ENCODE measurements around the gene CCDC159. TPM values are rescaled to one million over a fixed set of nuclear protein-coding genes. Genes with fewer than 3 reads are reported as not detected.
"Not testable (repeated sequence)": the region's sequence is repeated elsewhere in the genome, so short reads cannot be mapped to it uniquely, and the experiment has no call there.

CCDC159 gene
- total RNA-seq, 2 donors from 2014 or later: 55.8 to 64.1 TPM

DNA sequence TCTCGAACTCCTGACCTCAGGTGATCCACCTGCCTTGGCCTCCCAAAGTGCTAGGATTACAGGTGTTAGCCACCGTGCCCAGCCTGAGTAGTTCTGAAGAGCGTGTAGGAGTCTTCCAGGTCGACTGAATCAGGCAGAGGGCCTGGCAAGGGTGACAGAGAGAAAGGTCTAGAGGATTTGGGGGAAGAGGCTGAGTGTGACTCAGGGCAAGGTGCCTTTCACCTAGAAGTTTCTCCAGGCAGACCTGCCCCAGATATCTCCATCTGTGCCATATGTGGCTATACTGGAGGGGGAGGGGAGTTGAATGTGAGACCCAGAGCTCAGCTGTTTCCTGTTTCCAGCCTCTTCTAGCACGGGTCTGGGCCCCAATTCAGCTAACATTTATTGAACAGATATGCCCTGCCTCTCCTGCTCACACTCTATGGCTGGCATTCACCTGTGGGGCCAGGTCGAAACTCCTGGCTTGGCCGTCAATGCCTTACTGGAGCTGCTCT lies 1.3 kb downstream of the CCDC159 start:
- ATAC-seq: no peak
- H3K27me3 Mint-ChIP-seq: no peaks in the 10 kb centered on the region
- peak overlapping the region; percentile 97 for H3K4me3 Mint-ChIP-seq
- H3K4me1 Mint-ChIP-seq: peaks cover 27% of the 10 kb centered on the region
- H3K9me3 ChIP-seq (ENCODE audit: control insufficient read depth, low read length, poor library complexity, severe bottlenecking): no peaks in the 10 kb centered on the region
- H3K27ac Mint-ChIP-seq: peak overlapping the region; percentile 98
- H3K36me3 Mint-ChIP-seq (ENCODE audit: low read depth): peaks cover 4% of the 10 kb centered on the region
- no peak for DNase-seq

DNA sequence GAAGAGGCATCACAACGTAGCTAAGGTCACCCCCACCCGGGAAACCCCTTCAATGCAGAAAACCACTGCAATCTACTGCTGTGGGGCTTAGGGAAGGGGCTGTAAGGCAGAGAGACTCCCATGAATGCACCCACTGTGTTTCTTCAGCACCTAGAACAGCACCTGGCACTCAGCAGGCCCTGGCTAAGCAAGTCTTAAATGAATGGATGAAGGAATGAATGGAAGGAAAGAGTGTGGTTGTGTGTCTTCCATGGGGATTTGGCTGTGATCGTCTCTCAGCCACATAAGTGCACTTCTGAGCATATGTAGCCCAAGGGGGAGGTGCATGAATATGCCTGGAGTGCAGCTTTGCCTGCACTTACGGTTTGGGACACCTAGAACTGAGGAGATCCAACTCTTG lies 2.9 kb downstream of the CCDC159 start:
- H3K27me3 Mint-ChIP-seq: no peaks in the 10 kb centered on the region
- H3K4me3 Mint-ChIP-seq: no peak overlapping the region
- peaks cover 4% of the 10 kb centered on the region for H3K36me3 Mint-ChIP-seq (ENCODE audit: low read depth)
- ATAC-seq: no peak
- peaks cover 27% of the 10 kb centered on the region for H3K4me1 Mint-ChIP-seq
- DNase-seq: no peak
- H3K9me3 ChIP-seq (ENCODE audit: control insufficient read depth, low read length, poor library complexity, severe bottlenecking): no peaks in the 10 kb centered on the region
- no peak overlapping the region for H3K27ac Mint-ChIP-seq

DNA sequence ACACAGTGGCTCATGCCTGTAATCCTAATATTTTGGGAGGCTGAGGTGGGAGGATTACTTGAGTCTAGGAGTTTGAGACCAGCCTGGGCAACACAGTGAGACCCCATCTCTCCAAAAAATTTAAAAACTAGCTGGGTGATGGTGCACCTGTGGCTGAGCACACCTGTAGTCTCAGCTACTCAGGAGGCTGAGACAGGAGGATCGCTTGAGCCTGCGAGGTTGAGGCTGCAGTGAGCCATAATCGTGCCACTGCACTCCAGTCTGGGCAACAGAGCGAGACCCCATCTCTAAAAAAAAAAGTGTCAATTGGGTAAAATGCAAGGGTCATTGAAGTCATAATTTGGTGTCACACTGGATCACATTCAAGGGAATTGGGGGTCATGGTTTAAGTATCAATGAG lies 7.8 kb downstream of the CCDC159 start:
- not testable (repeated sequence) for ATAC-seq
- H3K4me1 Mint-ChIP-seq: peaks cover 15% of the 10 kb centered on the region

DNA sequence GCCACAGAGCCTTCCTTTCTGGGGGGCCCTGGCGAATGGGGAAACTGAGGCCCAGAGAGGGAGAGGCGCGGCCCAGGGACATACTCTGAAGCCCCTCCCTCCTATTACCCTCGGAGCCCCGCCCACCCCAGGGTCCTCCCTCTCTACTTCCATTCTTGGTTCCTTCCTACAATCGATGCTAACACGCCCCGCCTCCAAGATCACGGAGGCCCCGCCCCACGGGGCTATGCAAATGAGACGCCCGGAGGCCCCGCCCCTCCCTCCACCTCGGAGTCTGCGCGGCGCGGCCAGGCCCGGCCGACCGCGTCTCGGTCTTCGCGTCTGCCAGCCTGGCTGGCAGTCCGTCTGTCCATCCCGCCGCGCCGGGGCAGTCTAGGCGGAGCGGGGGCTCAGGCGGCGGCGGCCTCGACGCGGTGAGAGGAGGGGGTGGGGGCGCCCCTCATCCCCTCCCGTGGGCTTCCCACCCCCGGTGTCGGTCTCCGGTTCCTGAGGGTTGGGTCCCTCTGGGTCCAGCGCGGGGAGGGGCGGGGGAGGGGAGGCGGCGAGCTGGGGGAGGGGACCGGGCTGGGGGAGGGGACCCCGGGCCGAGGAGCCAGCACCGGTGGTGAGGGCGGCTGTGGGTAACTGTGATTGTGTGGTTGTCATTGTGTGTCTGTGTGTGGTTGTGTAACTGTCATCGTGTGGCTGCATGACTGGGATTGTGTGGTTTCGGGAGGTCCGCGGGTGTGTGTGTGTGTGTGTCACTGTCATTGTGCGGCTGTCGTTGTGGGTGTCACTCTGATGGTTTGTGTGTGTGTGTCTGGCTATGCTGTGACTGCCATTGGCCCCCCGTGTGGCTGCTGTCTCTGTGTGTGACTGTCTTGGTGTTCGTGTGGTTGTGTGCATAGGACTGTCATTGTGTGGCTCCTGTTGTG lies 9.1 kb downstream of the CCDC159 start, which contains the start of gene PLPPR2:
Gene PLPPR2 (plus strand): TSS at position 273 of the 914 bp plus-strand sequence. CDS start 2,242 bp downstream, outside the sequence.
- Mint-ChIP-seq H3K4me1 (peaks cover 17% of the 10 kb centered on the region), H3K27ac (peak within 1 kb of the TSS; percentile 14), H3K27me3 (peaks cover 10% of the 10 kb centered on the region), H3K4me3 (peak within 1 kb of the TSS; percentile 86), H3K36me3 (ENCODE audit: low read depth) (no peaks in the 10 kb centered on the region)
- ATAC-seq: peak; percentile 99
- no peaks in the 10 kb centered on the region for H3K9me3 ChIP-seq (ENCODE audit: control insufficient read depth, low read length, poor library complexity, severe bottlenecking)
- DNase-seq: peak; percentile 75 to 79 (median 79)

More for the DNA sequence above, 7.8 kb downstream of the CCDC159 start:
- Mint-ChIP-seq H3K4me3 (peak overlapping the region; percentile 86), H3K27me3 (peaks cover 10% of the 10 kb centered on the region)
- not testable (repeated sequence) for H3K9me3 ChIP-seq (ENCODE audit: control insufficient read depth, low read length, poor library complexity, severe bottlenecking); DNase-seq; H3K36me3 Mint-ChIP-seq (ENCODE audit: low read depth); H3K27ac Mint-ChIP-seq

DNA sequence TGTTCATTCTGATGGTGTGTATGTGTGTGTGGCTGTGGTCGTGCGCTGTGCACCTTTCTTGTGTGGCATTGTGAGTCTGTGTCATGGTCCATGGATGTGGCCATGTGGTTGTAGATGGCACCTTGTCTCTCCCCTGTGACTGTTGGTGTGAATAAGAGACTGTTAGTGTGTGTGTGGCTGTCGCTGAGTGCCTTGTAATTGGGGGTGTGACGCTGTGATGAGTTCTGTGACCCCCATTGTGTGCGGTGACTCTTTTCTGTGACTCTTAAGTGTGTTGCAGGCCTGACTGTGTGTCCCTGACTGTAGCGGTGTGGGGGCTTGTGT lies 9.7 kb downstream of the CCDC159 start:
- H3K4me1 Mint-ChIP-seq: peaks cover 17% of the 10 kb centered on the region
- no peak for ATAC-seq
- no peaks in the 10 kb centered on the region for H3K9me3 ChIP-seq (ENCODE audit: control insufficient read depth, low read length, poor library complexity, severe bottlenecking)
- H3K36me3 Mint-ChIP-seq (ENCODE audit: low read depth): no peaks in the 10 kb centered on the region
- peaks cover 10% of the 10 kb centered on the region for H3K27me3 Mint-ChIP-seq
- peak overlapping the region; percentile 14 for H3K27ac Mint-ChIP-seq
- H3K4me3 Mint-ChIP-seq: peak overlapping the region; percentile 86
- no peak for DNase-seq

DNA sequence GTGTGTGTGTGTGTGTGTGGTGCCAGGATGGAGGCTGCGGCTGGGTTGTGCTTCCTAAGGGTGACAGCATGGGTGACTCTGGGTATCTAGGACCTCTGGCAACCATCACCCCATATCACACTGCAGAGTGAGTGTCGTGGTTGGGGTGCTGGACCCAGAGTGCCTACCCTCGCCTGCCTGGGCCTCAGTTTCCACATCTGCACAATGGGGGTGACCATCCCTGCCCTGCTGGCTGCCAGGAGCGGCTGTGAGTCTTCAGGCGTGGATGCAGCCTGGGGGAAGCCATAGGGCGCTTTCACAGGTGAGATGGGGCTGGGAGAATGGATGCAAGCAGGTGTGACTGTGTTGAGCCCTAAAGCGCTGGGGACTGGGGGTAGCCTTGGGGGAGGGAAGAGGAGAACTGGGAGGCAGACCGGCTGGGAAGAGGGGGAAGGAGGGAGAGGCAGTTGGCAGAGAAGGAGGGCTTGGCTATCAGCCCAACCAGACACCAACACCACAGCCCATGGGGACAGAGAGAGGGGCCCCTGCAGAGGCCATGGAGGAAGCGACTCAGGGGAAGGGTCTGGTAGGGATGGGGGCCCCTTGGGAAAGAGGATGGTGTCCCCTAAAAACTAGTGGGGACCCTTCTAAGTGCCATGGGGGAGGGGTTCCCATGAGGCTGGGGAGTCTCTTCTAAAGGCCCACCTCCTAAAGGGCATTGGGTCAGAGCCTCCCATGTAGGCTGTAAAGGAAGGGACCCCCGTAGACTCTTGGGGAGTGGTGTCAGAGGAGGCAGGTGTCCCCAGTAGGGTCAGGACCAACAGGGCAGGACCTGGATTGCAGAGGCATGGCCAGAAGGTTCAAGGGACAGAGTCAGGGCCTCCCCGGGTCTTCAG lies 10.6 kb downstream of the CCDC159 start:
- DNase-seq (no peak), ATAC-seq (no peak)
- peaks cover 17% of the 10 kb centered on the region for H3K4me1 Mint-ChIP-seq
- H3K27ac Mint-ChIP-seq: no peak overlapping the region
- H3K9me3 ChIP-seq (ENCODE audit: control insufficient read depth, low read length, poor library complexity, severe bottlenecking): no peaks in the 10 kb centered on the region
- peaks cover 10% of the 10 kb centered on the region for H3K27me3 Mint-ChIP-seq
- H3K4me3 Mint-ChIP-seq: peak overlapping the region; percentile 19
- H3K36me3 Mint-ChIP-seq (ENCODE audit: low read depth): no peaks in the 10 kb centered on the region

DNA sequence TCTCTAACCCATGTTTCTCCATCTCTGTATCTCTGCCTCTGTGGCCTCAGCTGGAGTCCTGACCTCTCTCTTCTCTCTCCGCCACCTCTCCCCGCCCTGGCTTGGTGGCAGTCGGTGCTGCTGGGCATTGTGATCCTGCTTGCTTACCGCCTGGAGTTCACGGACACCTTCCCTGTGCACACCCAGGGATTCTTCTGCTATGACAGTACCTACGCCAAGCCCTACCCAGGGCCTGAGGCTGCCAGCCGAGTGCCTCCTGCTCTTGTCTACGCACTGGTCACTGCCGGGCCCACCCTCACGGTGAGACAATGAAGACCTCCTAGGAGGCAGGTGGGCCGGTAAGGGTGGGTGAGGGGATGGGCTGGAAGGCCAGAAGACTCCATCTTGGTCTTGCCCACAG lies 13.1 kb downstream of the CCDC159 start:
- no peak overlapping the region for H3K27ac Mint-ChIP-seq
- ATAC-seq: no peak

DNA sequence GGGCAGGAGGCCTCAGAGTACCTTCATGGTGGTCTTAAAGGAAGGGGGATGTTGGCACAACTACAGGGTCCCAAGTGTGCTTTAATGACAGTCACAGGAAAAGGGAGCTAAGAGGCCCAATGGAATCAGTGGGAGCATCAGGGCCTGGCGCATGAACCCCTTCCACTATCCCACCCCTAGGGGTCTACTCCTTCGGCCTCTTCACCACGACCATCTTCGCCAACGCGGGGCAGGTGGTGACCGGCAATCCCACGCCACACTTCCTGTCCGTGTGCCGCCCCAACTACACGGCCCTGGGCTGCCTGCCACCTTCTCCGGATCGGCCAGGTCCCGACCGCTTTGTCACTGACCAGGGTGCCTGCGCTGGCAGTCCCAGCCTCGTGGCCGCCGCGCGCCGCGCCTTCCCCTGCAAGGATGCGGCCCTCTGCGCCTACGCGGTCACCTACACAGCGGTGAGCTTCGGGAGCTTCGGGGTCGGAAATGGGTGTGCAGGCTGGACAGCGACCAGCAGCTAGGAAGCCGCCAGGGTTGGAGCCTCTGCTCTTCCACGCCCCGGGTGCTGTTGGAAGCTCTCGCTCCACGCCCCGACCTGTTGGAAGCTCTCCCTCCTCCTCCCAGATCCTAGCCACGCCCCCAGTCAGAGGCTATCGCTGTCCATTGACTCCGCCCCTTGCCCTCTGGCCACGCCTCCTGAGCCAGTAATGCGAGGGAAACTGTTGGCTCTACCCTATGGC lies 14.9 kb downstream of the CCDC159 start:
- H3K27ac Mint-ChIP-seq: no peak overlapping the region
- no peaks in the 10 kb centered on the region for H3K9me3 ChIP-seq (ENCODE audit: control insufficient read depth, low read length, poor library complexity, severe bottlenecking)
- peaks cover 12% of the 10 kb centered on the region for H3K4me1 Mint-ChIP-seq
- ATAC-seq (no peak), DNase-seq (no peak)
- peaks cover 4% of the 10 kb centered on the region for H3K27me3 Mint-ChIP-seq
- no peaks in the 10 kb centered on the region for H3K36me3 Mint-ChIP-seq (ENCODE audit: low read depth)
- no peak overlapping the region for H3K4me3 Mint-ChIP-seq

More for the DNA sequence above, 13.1 kb downstream of the CCDC159 start:
- Mint-ChIP-seq H3K36me3 (ENCODE audit: low read depth) (no peaks in the 10 kb centered on the region), H3K4me3 (no peak overlapping the region), H3K4me1 (peaks cover 17% of the 10 kb centered on the region), H3K27me3 (peaks cover 10% of the 10 kb centered on the region)
- H3K9me3 ChIP-seq (ENCODE audit: control insufficient read depth, low read length, poor library complexity, severe bottlenecking): no peaks in the 10 kb centered on the region
- DNase-seq: no peak

DNA sequence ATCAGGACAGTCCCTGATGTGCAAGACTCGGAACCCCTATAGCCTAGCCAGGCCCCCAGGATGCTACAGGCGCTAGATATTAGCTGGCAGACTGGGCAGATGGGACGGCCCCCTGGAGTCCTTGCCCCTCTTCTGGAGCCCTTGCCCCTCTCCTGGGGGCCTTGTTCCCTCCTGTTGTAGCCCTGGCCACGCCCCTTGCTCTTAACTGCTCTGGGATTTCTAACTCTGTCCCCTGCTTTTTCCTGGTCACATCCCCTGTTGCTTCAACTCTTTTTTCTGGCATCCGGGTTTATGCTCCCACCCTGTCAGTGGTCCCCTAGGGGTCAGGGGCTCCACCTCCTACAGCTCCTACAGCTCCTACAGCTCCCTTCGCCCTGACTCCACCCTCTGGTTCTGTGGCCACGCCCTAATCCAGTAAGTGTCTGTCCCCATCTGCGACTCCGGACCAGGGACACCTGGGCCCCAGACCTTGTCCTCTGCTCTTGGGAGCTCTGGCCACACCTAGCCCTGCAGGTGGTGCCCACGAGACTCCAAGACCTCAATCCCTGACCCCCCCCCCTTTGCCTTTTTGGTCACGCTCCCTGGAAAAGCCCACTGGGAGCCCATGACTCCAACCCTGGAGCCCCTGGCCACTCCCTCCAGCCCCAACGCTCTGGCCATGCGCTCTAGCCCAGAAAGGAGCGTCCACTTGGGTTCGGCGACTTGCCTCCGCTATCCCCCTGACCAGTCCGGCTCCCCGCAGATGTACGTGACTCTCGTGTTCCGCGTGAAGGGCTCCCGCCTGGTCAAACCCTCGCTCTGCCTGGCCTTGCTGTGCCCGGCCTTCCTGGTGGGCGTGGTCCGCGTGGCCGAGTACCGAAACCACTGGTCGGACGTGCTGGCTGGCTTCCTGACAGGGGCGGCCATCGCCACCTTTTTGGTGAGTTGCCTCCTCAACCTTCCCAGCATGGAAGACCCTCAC lies 15.7 kb downstream of the CCDC159 start:
- H3K9me3 ChIP-seq (ENCODE audit: control insufficient read depth, low read length, poor library complexity, severe bottlenecking): no peaks in the 10 kb centered on the region
- H3K4me3 Mint-ChIP-seq: no peak overlapping the region
- H3K27ac Mint-ChIP-seq: no peak overlapping the region
- H3K4me1 Mint-ChIP-seq: peaks cover 10% of the 10 kb centered on the region
- H3K27me3 Mint-ChIP-seq: no peaks in the 10 kb centered on the region
- no peaks in the 10 kb centered on the region for H3K36me3 Mint-ChIP-seq (ENCODE audit: low read depth)
- DNase-seq: no peak
- no peak for ATAC-seq

DNA sequence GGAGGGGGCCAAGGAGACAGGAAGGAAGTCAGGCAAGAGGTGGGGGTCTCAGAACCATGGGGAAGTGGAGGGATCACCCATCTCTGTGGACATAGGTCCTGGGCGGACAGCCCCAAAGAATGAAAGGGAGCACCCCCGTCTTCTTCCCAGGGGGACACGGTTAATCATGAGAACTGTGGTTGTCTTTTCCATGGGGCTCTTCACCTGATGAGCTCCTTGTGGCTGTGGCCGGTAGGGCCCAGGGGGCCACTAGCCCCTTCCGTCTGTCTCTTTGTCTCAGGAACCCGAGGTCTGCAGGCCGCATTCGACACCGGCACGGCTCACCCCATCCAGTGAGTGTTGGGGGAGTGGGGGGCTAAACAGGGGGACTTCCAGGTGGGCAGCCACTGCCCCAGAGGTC lies 17.6 kb downstream of the CCDC159 start:
- Mint-ChIP-seq H3K36me3 (ENCODE audit: low read depth) (no peaks in the 10 kb centered on the region), H3K27me3 (no peaks in the 10 kb centered on the region), H3K4me3 (no peak overlapping the region), H3K27ac (no peak overlapping the region), H3K4me1 (peaks cover 6% of the 10 kb centered on the region)
- DNase-seq (no peak), ATAC-seq (no peak)
- H3K9me3 ChIP-seq (ENCODE audit: control insufficient read depth, low read length, poor library complexity, severe bottlenecking): no peaks in the 10 kb centered on the region

DNA sequence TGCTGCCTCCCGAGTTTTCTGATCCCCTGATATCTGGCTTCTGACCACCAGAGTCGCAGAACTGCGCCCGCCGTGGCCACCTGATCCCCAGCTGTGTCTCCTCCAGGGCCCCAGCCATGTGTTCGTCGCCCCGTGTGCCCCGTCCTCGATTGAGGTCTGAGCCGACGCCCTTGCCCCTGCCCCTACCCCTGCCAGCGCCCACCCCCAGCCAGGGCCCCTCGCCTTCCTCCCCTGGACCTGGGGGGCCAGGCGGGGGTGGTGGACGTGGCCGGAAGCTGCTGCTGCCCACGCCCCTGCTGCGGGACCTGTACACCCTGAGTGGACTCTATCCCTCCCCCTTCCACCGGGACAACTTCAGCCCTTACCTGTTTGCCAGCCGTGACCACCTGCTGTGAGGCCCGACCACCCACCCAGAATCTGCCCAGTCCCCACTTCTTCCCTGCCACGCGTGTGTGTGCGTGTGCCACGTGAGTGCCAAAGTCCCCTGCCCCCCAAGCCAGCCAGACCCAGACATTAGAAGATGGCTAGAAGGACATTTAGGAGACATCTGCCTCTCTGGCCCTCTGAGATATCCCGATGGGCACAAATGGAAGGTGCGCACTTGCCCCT lies 18.1 kb downstream of the CCDC159 start:
- DNase-seq (no peak), ATAC-seq (no peak)
- H3K27me3 Mint-ChIP-seq: no peaks in the 10 kb centered on the region
- H3K9me3 ChIP-seq (ENCODE audit: control insufficient read depth, low read length, poor library complexity, severe bottlenecking): no peaks in the 10 kb centered on the region
- no peak overlapping the region for H3K4me3 Mint-ChIP-seq
- peaks cover 2% of the 10 kb centered on the region for H3K4me1 Mint-ChIP-seq
- H3K36me3 Mint-ChIP-seq (ENCODE audit: low read depth): no peaks in the 10 kb centered on the region
- H3K27ac Mint-ChIP-seq: no peak overlapping the region

Data from T-helper 17 cell (primary cell).